HEK293 (cell line): ENCODE results near the gene SGPL1.

Experiments used
- CTCF ChIA-PET: fragments of 350-600 bp; formaldehyde crosslinking; extraction: SDS; loops from one replicate; lab custom pipeline; 2021; ENCODE audit warnings: antibody characterized with exemption; lab: Yijun Ruan, JAX
- POLR2A ChIA-PET: fragments of 300-600 bp; formaldehyde crosslinking; extraction: SDS; loops from one replicate; lab custom pipeline; 2020; ENCODE audit warnings: antibody characterized with exemption, inconsistent platforms; lab: Yijun Ruan, JAX
- H3K27ac ChIP-seq: fragments of 200-500 bp; sonication (Bioruptor generic); 2 replicates; pipeline ENCODE4 v1.5.1; 2014; ENCODE audit warnings: low read depth, low read length, control low read depth, inconsistent platforms; ENCODE audit errors: extremely low read depth
- H3K36me3 ChIP-seq, 2 experiments: fragments of 200-500 bp in 1 of 2; sonication (Bioruptor generic) in 1 of 2; 1 replicate in 1 of 2; 2 replicates in 1 of 2; pipeline ENCODE4 v1.5.1; 2014 to 2017; ENCODE audit warnings: inconsistent platforms in 2 of 2, low read length in 2 of 2; ENCODE audit not compliant: control insufficient read depth in 2 of 2, insufficient read depth in 1 of 2
- H3K4me1 ChIP-seq: fragments of 200-500 bp; sonication (Bioruptor generic); 2 replicates; pipeline ENCODE4 v1.5.1; 2014; ENCODE audit warnings: mild to moderate bottlenecking, low read length, inconsistent platforms; ENCODE audit not compliant: control insufficient read depth, insufficient read depth
- H3K4me3 ChIP-seq: 2 replicates; pipeline ENCODE4 v1.5.1; 2011; ENCODE audit warnings: low read depth, mild to moderate bottlenecking, control low read depth, low read length, moderate library complexity
- H3K9me3 ChIP-seq: fragments of 200-500 bp; sonication (Bioruptor generic); 2 replicates; pipeline ENCODE4 v1.5.1; 2014; ENCODE audit warnings: low read depth, low read length, inconsistent platforms; ENCODE audit not compliant: control insufficient read depth, insufficient read depth
- GLI2 ChIP-seq: fragments of 450-650 bp; formaldehyde crosslinking; IDR thresholded peaks from 2 replicates; pipeline ENCODE4; 2017; ENCODE audit warnings: missing biosample characterization, missing genetic modification characterization, low read depth, borderline replicate concordance
- GLIS1 ChIP-seq: fragments of 450-650 bp; formaldehyde crosslinking; IDR thresholded peaks from 2 replicates; pipeline ENCODE4 v1.5.1; 2016; ENCODE audit warnings: missing biosample characterization, missing genetic modification characterization
- KLF1 ChIP-seq: fragments of 450-650 bp; formaldehyde crosslinking; IDR thresholded peaks from 2 replicates; pipeline ENCODE4 v1.5.1; 2016; ENCODE audit warnings: missing biosample characterization, missing genetic modification characterization
- KLF16 ChIP-seq: fragments of 450-650 bp; formaldehyde crosslinking; IDR thresholded peaks from 2 replicates; pipeline ENCODE4 v1.5.1; 2017; ENCODE audit warnings: missing biosample characterization, missing genetic modification characterization
- TCF7L2 ChIP-seq: IDR thresholded peaks from 2 replicates; pipeline ENCODE4 v1.6.1; 2011; ENCODE audit warnings: low read depth, mild to moderate bottlenecking, inconsistent platforms, low read length, moderate library complexity, borderline replicate concordance
- ZFHX2 ChIP-seq: fragments of 450-650 bp; formaldehyde crosslinking; conservative IDR thresholded peaks from 2 replicates; pipeline ENCODE4 v1.5.1; 2016; ENCODE audit warnings: missing biosample characterization, missing genetic modification characterization
- ZFP37 ChIP-seq: fragments of 450-650 bp; formaldehyde crosslinking; IDR thresholded peaks from 2 replicates; pipeline ENCODE4 v1.5.1; 2016; ENCODE audit warnings: missing biosample characterization, missing genetic modification characterization
- ZNF146 ChIP-seq: fragments of 450-650 bp; formaldehyde crosslinking; IDR thresholded peaks from 2 replicates; pipeline ENCODE4 v1.5.1; 2016; ENCODE audit warnings: missing biosample characterization, missing genetic modification characterization
- ZNF19 ChIP-seq: fragments of 450-650 bp; formaldehyde crosslinking; IDR thresholded peaks from 2 replicates; pipeline ENCODE4; 2016; ENCODE audit warnings: missing biosample characterization, missing genetic modification characterization, low read depth
- ZNF202 ChIP-seq: fragments of 450-650 bp; formaldehyde crosslinking; IDR thresholded peaks from 2 replicates; pipeline ENCODE4 v1.5.1; 2016; ENCODE audit warnings: missing biosample characterization, missing genetic modification characterization, borderline replicate concordance
- ZNF239 ChIP-seq: fragments of 450-650 bp; formaldehyde crosslinking; IDR thresholded peaks from 2 replicates; pipeline ENCODE4 v1.5.1; 2016; ENCODE audit warnings: missing biosample characterization, missing genetic modification characterization
- ZNF324 ChIP-seq: fragments of 450-650 bp; formaldehyde crosslinking; IDR thresholded peaks from 2 replicates; pipeline ENCODE4 v1.5.1; 2016; ENCODE audit warnings: missing biosample characterization, missing genetic modification characterization
- ZNF394 ChIP-seq: fragments of 450-650 bp; formaldehyde crosslinking; IDR thresholded peaks from 2 replicates; pipeline ENCODE4 v1.5.1; 2016; ENCODE audit warnings: missing biosample characterization, missing genetic modification characterization, mild to moderate bottlenecking, moderate library complexity, borderline replicate concordance
- ZNF561 ChIP-seq: fragments of 450-650 bp; IDR thresholded peaks from 2 replicates; pipeline ENCODE4 v1.5.1; 2018; ENCODE audit warnings: missing biosample characterization, missing genetic modification characterization, borderline replicate concordance
- ZNF777 ChIP-seq: fragments of 450-650 bp; formaldehyde crosslinking; IDR thresholded peaks from 2 replicates; pipeline ENCODE4 v1.5.1; 2017; ENCODE audit warnings: missing biosample characterization, missing genetic modification characterization, borderline replicate concordance
- ZNF843 ChIP-seq: fragments of 450-650 bp; formaldehyde crosslinking; IDR thresholded peaks from 2 replicates; pipeline ENCODE4 v1.5.1; 2016; ENCODE audit warnings: missing biosample characterization, missing genetic modification characterization
- ZXDB ChIP-seq: fragments of 450-650 bp; formaldehyde crosslinking; IDR thresholded peaks from 2 replicates; pipeline ENCODE4 v1.5.1; 2016; ENCODE audit warnings: missing biosample characterization, missing genetic modification characterization
- TF ChIP-seq, protein P1 (sequence below): fragments of 450-650 bp; formaldehyde crosslinking; conservative IDR thresholded peaks from 2 replicates; pipeline ENCODE4 v1.5.1; 2016; ENCODE audit warnings: low read depth, missing biosample characterization, missing genetic modification characterization
- TF ChIP-seq, protein P2 (sequence below): fragments of 450-650 bp; formaldehyde crosslinking; IDR thresholded peaks from 2 replicates; pipeline ENCODE4 v1.5.1; 2016; ENCODE audit warnings: missing biosample characterization, missing genetic modification characterization
- TF ChIP-seq, protein P3 (sequence below): fragments of 450-650 bp; formaldehyde crosslinking; IDR thresholded peaks from 2 replicates; pipeline ENCODE4 v1.5.1; 2016; ENCODE audit warnings: missing biosample characterization, missing genetic modification characterization

Gene SGPL1

DNA sequence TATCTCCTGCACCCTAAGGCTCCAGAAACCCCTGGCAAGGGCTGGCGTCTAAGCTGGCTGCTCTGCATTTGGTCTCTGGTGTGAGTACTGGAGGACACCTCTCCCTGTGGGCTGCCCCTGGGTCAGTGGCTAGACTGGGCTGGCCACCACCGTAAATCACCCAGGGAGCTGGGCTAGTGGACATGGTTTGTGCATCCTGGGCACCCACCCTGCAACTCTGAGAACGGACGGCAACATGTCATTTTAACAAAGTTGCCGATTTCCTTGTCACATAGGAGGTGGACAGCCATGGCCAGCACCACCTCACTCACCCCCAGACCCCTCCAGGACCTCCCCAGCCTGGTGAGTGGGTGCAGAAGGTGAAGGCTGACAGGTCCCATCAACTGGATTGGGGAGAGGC is 99.5 kb downstream of the SGPL1 start:
- ChIA-PET CTCF (no interaction called here), POLR2A (no interaction called here)

DNA sequence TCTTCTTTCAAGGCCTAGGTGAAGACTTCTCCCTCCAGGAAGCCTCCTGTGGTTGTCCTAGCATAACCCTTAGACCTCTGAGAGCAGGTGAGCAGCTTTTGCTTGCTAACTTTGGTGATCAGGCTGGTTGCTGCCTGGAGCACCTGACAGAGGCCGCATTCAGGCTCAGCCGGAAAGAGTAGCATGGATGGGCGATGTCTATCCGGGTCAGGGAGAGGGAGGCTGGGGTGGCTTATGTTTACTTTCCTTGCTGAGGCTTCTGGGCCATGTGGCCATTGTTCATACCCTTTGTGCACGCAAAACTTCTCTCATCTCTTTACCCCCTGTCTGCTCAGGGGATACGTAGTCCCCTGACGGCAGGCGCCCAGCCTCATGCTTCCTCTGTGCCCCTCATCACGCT is 100.1 kb downstream of the SGPL1 start:
- Histone ChIP-seq H3K36me3 (no peaks in the 10 kb centered on the region), H3K4me1 (no peaks in the 10 kb centered on the region), H3K27ac (no peak overlapping the region), H3K9me3 (no peaks in the 10 kb centered on the region), H3K4me3 (no peak overlapping the region)
- ChIA-PET CTCF (interaction anchor here (0.6 to 0.9 kb wide), 2 partner anchors 9 to 365 kb away, joined by 3 to 4 read pairs; no protein-coding TSS in a partner anchor), POLR2A (no interaction called here)
- TF ChIP-seq ZFHX2 (no peak), ZNF19 (tag by site-specific recombination) (no peak), TCF7L2 (no peak), ZNF202 (tag by site-specific recombination) (no peak), GLIS1 (tag by site-specific recombination) (no peak), ZNF561 (no peak), GLI2 (tag by site-specific recombination) (no peak), ZXDB (no peak), ZNF324 (no peak), ZNF146 (tag by site-specific recombination) (no peak), ZNF394 (tag by site-specific recombination) (no peak), KLF16 (tag by site-specific recombination) (no peak), ZNF777 (tag by site-specific recombination) (no peak)
- TF ChIP-seq, protein P1, sequence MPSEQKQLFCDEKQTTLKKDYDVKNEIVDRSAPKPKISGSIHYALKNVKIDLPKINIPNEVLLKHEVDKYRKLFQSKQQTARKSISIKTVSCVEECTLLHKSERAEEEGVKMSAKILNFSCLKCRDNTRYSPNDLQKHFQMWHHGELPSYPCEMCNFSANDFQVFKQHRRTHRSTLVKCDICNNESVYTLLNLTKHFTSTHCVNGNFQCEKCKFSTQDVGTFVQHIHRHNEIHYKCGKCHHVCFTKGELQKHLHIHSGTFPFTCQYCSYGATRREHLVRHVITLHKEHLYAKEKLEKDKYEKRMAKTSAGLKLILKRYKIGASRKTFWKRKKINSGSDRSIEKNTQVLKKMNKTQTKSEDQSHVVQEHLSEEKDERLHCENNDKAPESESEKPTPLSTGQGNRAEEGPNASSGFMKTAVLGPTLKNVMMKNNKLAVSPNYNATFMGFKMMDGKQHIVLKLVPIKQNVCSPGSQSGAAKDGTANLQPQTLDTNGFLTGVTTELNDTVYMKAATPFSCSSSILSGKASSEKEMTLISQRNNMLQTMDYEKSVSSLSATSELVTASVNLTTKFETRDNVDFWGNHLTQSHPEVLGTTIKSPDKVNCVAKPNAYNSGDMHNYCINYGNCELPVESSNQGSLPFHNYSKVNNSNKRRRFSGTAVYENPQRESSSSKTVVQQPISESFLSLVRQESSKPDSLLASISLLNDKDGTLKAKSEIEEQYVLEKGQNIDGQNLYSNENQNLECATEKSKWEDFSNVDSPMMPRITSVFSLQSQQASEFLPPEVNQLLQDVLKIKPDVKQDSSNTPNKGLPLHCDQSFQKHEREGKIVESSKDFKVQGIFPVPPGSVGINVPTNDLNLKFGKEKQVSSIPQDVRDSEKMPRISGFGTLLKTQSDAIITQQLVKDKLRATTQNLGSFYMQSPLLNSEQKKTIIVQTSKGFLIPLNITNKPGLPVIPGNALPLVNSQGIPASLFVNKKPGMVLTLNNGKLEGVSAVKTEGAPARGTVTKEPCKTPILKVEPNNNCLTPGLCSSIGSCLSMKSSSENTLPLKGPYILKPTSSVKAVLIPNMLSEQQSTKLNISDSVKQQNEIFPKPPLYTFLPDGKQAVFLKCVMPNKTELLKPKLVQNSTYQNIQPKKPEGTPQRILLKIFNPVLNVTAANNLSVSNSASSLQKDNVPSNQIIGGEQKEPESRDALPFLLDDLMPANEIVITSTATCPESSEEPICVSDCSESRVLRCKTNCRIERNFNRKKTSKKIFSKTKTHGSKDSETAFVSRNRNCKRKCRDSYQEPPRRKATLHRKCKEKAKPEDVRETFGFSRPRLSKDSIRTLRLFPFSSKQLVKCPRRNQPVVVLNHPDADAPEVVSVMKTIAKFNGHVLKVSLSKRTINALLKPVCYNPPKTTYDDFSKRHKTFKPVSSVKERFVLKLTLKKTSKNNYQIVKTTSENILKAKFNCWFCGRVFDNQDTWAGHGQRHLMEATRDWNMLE, result no peak

More for the DNA sequence above, 99.5 kb downstream of the SGPL1 start:
- no peak for TF ChIP-seq ZNF239 (tag by site-specific recombination)
- TF ChIP-seq, protein P2, sequence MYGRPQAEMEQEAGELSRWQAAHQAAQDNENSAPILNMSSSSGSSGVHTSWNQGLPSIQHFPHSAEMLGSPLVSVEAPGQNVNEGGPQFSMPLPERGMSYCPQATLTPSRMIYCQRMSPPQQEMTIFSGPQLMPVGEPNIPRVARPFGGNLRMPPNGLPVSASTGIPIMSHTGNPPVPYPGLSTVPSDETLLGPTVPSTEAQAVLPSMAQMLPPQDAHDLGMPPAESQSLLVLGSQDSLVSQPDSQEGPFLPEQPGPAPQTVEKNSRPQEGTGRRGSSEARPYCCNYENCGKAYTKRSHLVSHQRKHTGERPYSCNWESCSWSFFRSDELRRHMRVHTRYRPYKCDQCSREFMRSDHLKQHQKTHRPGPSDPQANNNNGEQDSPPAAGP (tag by site-specific recombination), result no peak
- no peak for TF ChIP-seq ZFP37 (tag by site-specific recombination)
- TF ChIP-seq KLF1 (tag by site-specific recombination), result no peak
- TF ChIP-seq, protein P3, sequence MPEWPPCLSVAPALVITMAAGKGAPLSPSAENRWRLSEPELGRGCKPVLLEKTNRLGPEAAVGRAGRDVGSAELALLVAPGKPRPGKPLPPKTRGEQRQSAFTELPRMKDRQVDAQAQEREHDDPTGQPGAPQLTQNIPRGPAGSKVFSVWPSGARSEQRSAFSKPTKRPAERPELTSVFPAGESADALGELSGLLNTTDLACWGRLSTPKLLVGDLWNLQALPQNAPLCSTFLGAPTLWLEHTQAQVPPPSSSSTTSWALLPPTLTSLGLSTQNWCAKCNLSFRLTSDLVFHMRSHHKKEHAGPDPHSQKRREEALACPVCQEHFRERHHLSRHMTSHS, result no peak
- TF ChIP-seq ZNF843 (tag by site-specific recombination), result no peak
- no peaks in the 10 kb centered on the region for H3K9me3 ChIP-seq
- no peak overlapping the region for H3K27ac ChIP-seq
- H3K36me3 ChIP-seq, result no peaks in the 10 kb centered on the region
- H3K4me3 ChIP-seq, result no peak overlapping the region
- H3K4me1 ChIP-seq, result no peaks in the 10 kb centered on the region
